T-cell (primary cell): ENCODE data around the gene LLGL1. TPM values are rescaled to one million over a fixed set of nuclear protein-coding genes. Genes with fewer than 3 reads are reported as not detected.

ENCODE experiments used
- ATAC-seq, 4 experiments: fragments of 200-7000 bp in 3 of 4; fragments of 150-1000 bp in 1 of 4; cut with Tn5 transposase; replicated peaks in 1 of 4; 1 replicate in 3 of 4; 2 replicates in 1 of 4; pipeline ENCODE4 v1.10.0; 2021; ENCODE audit warnings: moderate library complexity in 3 of 4, mild to moderate bottlenecking in 2 of 4, moderate number of reproducible peaks in 1 of 4
- CTCF ChIA-PET, 2 donors: fragments of 300-600 bp; sonication (Branson Sonifier 250); formaldehyde crosslinking; loops; one replicate each; lab custom pipeline; 2022; ENCODE audit warnings: antibody characterized with exemption in 2 of 2; lab: Charles Lee
- POLR2A ChIA-PET, 2 donors: fragments of 300-600 bp; sonication (Branson Sonifier 250); formaldehyde crosslinking; loops; one replicate each; lab custom pipeline; 2022; ENCODE audit warnings: antibody characterized with exemption in 2 of 2; lab: Charles Lee
- DNase-seq, 35 experiments: peaks; one replicate each; pipeline versions ENCODE4 v3.0.0 to v3.0.0-alpha.2; 2013 to 2023
- H3K27ac ChIP-seq: one replicate; pipeline ENCODE4 v1.5.1; 2013; ENCODE audit warnings: low read length
- H3K27me3 ChIP-seq, 2 experiments: replicated peaks in 1 of 2; 1 replicate in 1 of 2; 2 replicates in 1 of 2; pipeline versions ENCODE4 v1.6.1 to v1.7.0; 2013; ENCODE audit warnings: low read length in 1 of 2, mixed read lengths in 1 of 2; ENCODE audit not compliant: control insufficient read depth in 2 of 2, insufficient read depth in 2 of 2; ENCODE audit errors: extremely low read depth in 1 of 2
- H3K36me3 ChIP-seq, 2 donors: 1 replicate in 1 of 2; 2 replicates in 1 of 2; pipeline versions ENCODE4 v1.6.1 to v1.7.0; 2013; ENCODE audit warnings: low read length in 1 of 2; ENCODE audit not compliant: control insufficient read depth in 2 of 2, insufficient read depth in 1 of 2; ENCODE audit errors: extremely low read depth in 1 of 2
- H3K4me1 ChIP-seq, 2 experiments: 1 replicate in 1 of 2; 2 replicates in 1 of 2; pipeline versions ENCODE4 v1.6.1 to v1.7.0; 2013; ENCODE audit warnings: low read length in 2 of 2, mixed read lengths in 1 of 2; ENCODE audit not compliant: insufficient read depth in 2 of 2, control insufficient read depth in 1 of 2; ENCODE audit errors: extremely low read depth in 1 of 2
- H3K4me3 ChIP-seq, 2 donors: 1 replicate in 1 of 2; 2 replicates in 1 of 2; pipeline versions ENCODE4 v1.5.1 to v1.7.0; 2013; ENCODE audit warnings: mild to moderate bottlenecking in 2 of 2, low read length in 1 of 2, moderate library complexity in 1 of 2; ENCODE audit not compliant: control insufficient read depth in 1 of 2; ENCODE audit errors: extremely low read depth in 1 of 2
- H3K9me3 ChIP-seq: 2 replicates; pipeline ENCODE4 v1.7.0; 2013
- H3K27ac Mint-ChIP-seq, 2 donors: one replicate each; pipeline ENCODE4 v1.8.0; 2020 to 2021; ENCODE audit warnings: mild to moderate bottlenecking in 2 of 2, mixed read lengths in 2 of 2
- H3K27me3 Mint-ChIP-seq, 2 donors: one replicate each; pipeline ENCODE4 v1.8.0; 2021 to 2022; ENCODE audit warnings: mixed read lengths in 2 of 2
- H3K36me3 Mint-ChIP-seq: one replicate; pipeline ENCODE4 v1.8.0; 2021; ENCODE audit warnings: mixed read lengths
- H3K4me1 Mint-ChIP-seq, 3 donors: one replicate each; pipeline ENCODE4 v1.8.0; 2020 to 2022; ENCODE audit warnings: mixed read lengths in 3 of 3, mild to moderate bottlenecking in 1 of 3
- H3K4me3 Mint-ChIP-seq, 3 donors: one replicate each; pipeline ENCODE4 v1.8.0; 2020 to 2022; ENCODE audit warnings: mild to moderate bottlenecking in 3 of 3, mixed read lengths in 3 of 3, moderate library complexity in 3 of 3
- H3K9me3 Mint-ChIP-seq, 3 donors: one replicate each; pipeline ENCODE4 v1.8.0; 2020 to 2022; ENCODE audit warnings: mixed read lengths in 3 of 3
- WGBS: methylation state at CpG from one replicate; pipeline ENCODE4 v1.1.5; 2013; ENCODE audit warnings: missing lambda C conversion rate; ENCODE audit not compliant: insufficient coverage; 5-methylcytosine and 5-hydroxymethylcytosine counted together
- total RNA-seq, 35 experiments: library from RNA in 6 of 35; stranded (reverse) in 6 of 35; fragments of 120-200 nt in 1 of 35; gene quantifications; one replicate each; pipeline versions ENCODE4 v1.2.1 to v1.2.4 and lab custom pipeline; 2013 to 2026

Gene LLGL1
- total RNA-seq, 5 donors from 2014 or later (not counting 1 experiment from before 2014, with no cell fraction given) = 13.1 to 24.3 (median 23.2) TPM

DNA sequence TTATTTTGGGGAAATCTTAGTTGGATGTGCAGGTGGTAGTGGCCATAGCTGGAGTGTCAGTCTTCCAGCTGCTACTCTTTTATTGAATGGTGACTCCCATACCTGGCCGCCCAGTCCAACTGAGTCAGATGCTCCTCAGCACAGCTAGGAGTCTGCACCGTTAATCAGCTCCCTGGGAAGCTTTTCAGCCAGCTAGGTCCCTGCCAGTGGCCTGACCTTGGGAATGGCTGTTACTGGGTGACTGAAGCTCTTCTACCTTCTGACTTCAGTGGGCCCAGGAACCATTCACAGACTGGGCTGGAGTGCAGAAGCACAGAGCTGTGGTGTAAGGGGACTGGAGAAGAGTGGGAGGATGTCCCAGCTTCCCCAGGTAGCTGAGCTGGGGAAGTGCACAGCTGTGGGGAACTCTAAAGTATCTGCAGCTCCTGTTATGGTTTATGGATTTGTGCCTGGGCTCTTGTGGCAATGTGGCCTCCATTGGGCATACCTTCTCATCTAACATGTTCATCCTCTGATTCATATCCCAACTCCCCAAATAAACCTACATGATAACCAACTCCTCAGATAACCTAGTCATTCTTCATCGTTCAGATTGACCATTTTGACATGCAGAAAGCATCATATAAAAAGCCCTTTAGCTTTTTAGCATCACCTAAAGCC lies 27.8 kb upstream of the LLGL1 start:
- no peak overlapping the region for H3K4me3 Mint-ChIP-seq

DNA sequence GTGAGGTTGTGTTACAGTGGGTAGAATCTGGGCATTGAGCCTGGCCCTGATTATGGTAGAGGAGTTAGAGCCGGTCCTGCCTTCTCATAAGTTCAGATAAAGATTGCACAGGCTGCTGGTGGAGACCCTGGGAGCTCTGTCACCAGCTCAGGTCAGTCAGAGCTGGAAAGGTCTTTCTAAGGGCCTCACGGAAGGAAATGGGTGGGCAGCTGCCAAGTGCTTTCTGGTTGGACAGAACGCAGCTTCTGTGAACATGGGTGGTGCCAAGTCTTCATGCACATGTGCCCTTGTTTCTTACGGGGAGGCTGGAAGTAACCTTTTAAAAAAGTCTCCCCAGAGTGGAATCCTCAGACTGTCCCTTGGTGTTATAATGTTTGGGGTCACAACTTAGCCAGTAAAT lies 26.9 kb upstream of the LLGL1 start:
- no peak overlapping the region for H3K4me3 ChIP-seq
- peaks cover 12 to 67% of the 10 kb centered on the region in 2 donors for H3K36me3 ChIP-seq
- H3K4me1 Mint-ChIP-seq = peaks cover 68 to 74% (median 74%) of the 10 kb centered on the region in 3 donors
- ATAC-seq (no peak), DNase-seq (no peak)
- H3K9me3 Mint-ChIP-seq = no peaks in the 10 kb centered on the region
- POLR2A ChIA-PET = interaction anchor here (0.6 to 0.7 kb wide), 2 partner anchors 14 to 133 kb away, joined by 3 read pairs; no protein-coding TSS in a partner anchor
- 85% methylated on average over 4 of the region's 4 CpGs for WGBS
- H3K4me1 ChIP-seq = peaks cover 0 to 29% of the 10 kb centered on the region in 2 experiments
- H3K9me3 ChIP-seq = no peaks in the 10 kb centered on the region
- CTCF ChIA-PET = no interaction called here
- H3K27me3 ChIP-seq = no peaks in the 10 kb centered on the region
- no peak overlapping the region for H3K27ac ChIP-seq
- H3K27ac Mint-ChIP-seq = peak overlapping the region in 1 of 2 donors; percentile 25
- H3K4me3 Mint-ChIP-seq = no peak overlapping the region
- H3K27me3 Mint-ChIP-seq = no peaks in the 10 kb centered on the region
- H3K36me3 Mint-ChIP-seq = peaks cover 42% of the 10 kb centered on the region

More for the DNA sequence above, 27.8 kb upstream of the LLGL1 start:
- H3K9me3 Mint-ChIP-seq = no peaks in the 10 kb centered on the region
- DNase-seq = no peak
- 79% methylated on average over 2 of the region's 3 CpGs for WGBS
- ChIA-PET CTCF (no interaction called here), POLR2A (interaction anchor here in 1 of 2 donors (0.6 kb wide), 2 partner anchors 14 to 1072 kb away, joined by 3 read pairs; partner anchors contain the start of gene ALKBH5)
- H3K27me3 Mint-ChIP-seq = no peaks in the 10 kb centered on the region
- peaks cover 0 to 33% of the 10 kb centered on the region in 2 experiments for H3K4me1 ChIP-seq
- no peaks in the 10 kb centered on the region for H3K9me3 ChIP-seq
- H3K4me1 Mint-ChIP-seq = peaks cover 71 to 77% (median 71%) of the 10 kb centered on the region in 3 donors
- H3K27me3 ChIP-seq = no peaks in the 10 kb centered on the region
- H3K27ac ChIP-seq = no peak overlapping the region
- no peak for ATAC-seq
- peaks cover 12 to 65% of the 10 kb centered on the region in 2 donors for H3K36me3 ChIP-seq
- peaks cover 39% of the 10 kb centered on the region for H3K36me3 Mint-ChIP-seq
- H3K27ac Mint-ChIP-seq = no peak overlapping the region
- no peak overlapping the region for H3K4me3 ChIP-seq

DNA sequence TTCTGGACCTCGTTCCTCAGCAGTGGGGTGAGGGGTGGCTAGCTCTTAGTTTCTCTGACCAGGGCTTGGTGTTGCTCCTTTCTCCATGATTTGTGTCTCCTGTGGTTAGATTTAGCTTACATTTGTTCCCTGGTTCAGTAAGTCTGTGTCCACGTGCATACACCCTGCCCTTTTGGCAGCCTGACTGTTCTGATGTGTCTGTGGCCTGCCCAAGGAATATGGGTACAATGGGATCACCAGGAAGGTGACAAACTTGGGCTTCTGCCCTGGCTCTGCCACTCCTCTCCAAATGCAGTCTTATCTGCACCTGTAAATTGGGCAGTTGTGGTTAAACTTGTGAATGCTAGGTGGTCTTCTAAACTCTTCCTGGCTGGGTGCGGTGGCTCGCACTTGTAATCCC lies 24.3 kb upstream of the LLGL1 start:
- Mint-ChIP-seq H3K27me3 (no peaks in the 10 kb centered on the region), H3K4me1 (peaks cover 46 to 59% (median 52%) of the 10 kb centered on the region in 3 donors)
- CTCF ChIA-PET = interaction anchor here in 1 of 2 donors (0.5 to 1.3 kb wide), 2 partner anchors 15 to 18 kb away, joined by 3 to 9 read pairs; no protein-coding TSS in a partner anchor

DNA sequence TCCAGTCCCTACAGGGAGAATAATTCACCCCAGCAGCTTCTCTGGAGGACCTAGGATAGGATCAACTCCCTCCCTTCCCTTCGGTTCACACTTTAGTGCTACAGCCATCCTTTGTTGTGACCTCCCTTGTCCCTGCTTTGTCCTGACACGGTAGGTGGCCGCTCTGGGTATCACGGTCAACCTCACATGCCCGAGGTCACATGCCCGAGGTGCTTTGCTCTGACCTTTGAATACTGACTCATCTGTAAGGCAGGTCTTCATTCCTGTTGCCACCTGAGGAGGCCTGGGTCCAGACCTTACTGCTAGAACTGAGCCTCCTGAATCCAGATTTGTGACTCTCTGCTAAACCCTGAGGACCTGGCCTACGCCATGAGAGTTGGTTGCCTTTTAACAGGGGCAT lies 22.1 kb upstream of the LLGL1 start:
- CTCF ChIA-PET = interaction anchor here in 1 of 2 donors (0.7 kb wide), 1 partner anchor 9 kb away, joined by 4 read pairs; no protein-coding TSS in a partner anchor
- WGBS = 94% methylated on average over 7 of the region's 7 CpGs
- Histone ChIP-seq H3K9me3 (no peaks in the 10 kb centered on the region), H3K4me3 (no peak overlapping the region), H3K36me3 (peaks cover 11 to 74% of the 10 kb centered on the region in 2 donors), H3K27me3 (no peaks in the 10 kb centered on the region), H3K27ac (no peak overlapping the region), H3K4me1 (peaks cover 0 to 24% of the 10 kb centered on the region in 2 experiments)
- Mint-ChIP-seq H3K4me3 (no peak overlapping the region), H3K4me1 (peaks cover 27 to 41% (median 32%) of the 10 kb centered on the region in 3 donors), H3K27me3 (no peaks in the 10 kb centered on the region), H3K36me3 (peaks cover 33% of the 10 kb centered on the region), H3K9me3 (no peaks in the 10 kb centered on the region), H3K27ac (no peak overlapping the region)
- DNase-seq (no peak), ATAC-seq (no peak)
- POLR2A ChIA-PET = no interaction called here

More for the DNA sequence above, 24.3 kb upstream of the LLGL1 start:
- WGBS = 100% methylated on average over 1 of the region's 4 CpGs
- no peak overlapping the region for H3K27ac ChIP-seq
- H3K27me3 ChIP-seq = no peaks in the 10 kb centered on the region
- peaks cover 9 to 74% of the 10 kb centered on the region in 2 donors for H3K36me3 ChIP-seq
- Mint-ChIP-seq H3K9me3 (no peaks in the 10 kb centered on the region), H3K36me3 (peaks cover 31% of the 10 kb centered on the region), H3K4me3 (no peak overlapping the region), H3K27ac (no peak overlapping the region)
- no peak for ATAC-seq
- H3K4me1 ChIP-seq = peaks cover 0 to 35% of the 10 kb centered on the region in 2 experiments
- no peaks in the 10 kb centered on the region for H3K9me3 ChIP-seq
- DNase-seq = no peak
- no peak overlapping the region for H3K4me3 ChIP-seq
- POLR2A ChIA-PET = no interaction called here

- H3K27ac ChIP-seq = no peak overlapping the region
- ATAC-seq (no peak), DNase-seq (no peak)
- 100% methylated on average over 2 of the region's 2 CpGs for WGBS
- peaks cover 6 to 15% (median 8%) of the 10 kb centered on the region in 3 donors for H3K4me1 Mint-ChIP-seq
- H3K4me3 ChIP-seq = no peak overlapping the region
- peaks cover 21 to 80% of the 10 kb centered on the region in 2 donors for H3K36me3 ChIP-seq
- H3K27me3 ChIP-seq = no peaks in the 10 kb centered on the region
- H3K9me3 Mint-ChIP-seq = no peaks in the 10 kb centered on the region
- CTCF ChIA-PET = no interaction called here
- peak overlapping the region in 1 of 2 donors; percentile 61 for H3K27ac Mint-ChIP-seq
- POLR2A ChIA-PET = no interaction called here
- H3K4me3 Mint-ChIP-seq = no peak overlapping the region
- peaks cover 0 to 6% of the 10 kb centered on the region in 2 experiments for H3K4me1 ChIP-seq
- no peaks in the 10 kb centered on the region for H3K9me3 ChIP-seq
- H3K36me3 Mint-ChIP-seq = peaks cover 36% of the 10 kb centered on the region
- H3K27me3 Mint-ChIP-seq = no peaks in the 10 kb centered on the region
Observed at GRCh38 chr17:18205861-18206260, 19.6 kb upstream of the LLGL1 start.

DNA sequence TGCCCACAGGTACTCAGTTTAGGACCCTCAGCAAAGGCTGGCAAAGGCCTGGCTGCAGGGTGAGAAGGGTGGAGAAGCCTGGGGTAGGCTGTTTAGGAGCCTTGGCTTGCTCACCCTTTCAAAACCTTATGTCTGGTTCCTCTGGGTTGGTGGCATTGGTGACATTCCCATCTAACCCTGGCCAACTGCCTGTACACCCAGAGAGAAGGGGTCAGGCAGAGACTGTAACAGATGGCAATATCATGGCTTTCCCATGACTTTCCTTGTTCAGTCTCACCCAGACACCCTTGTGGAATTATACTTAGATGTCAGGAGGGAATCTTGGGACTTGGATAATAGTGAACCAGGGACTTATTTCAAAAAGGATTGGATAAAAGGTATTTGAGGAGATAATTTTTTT lies 18.5 kb upstream of the LLGL1 start:
- no peak overlapping the region for H3K27ac ChIP-seq
- CTCF ChIA-PET = no interaction called here
- Mint-ChIP-seq H3K36me3 (peaks cover 33% of the 10 kb centered on the region), H3K4me3 (no peak overlapping the region), H3K4me1 (peaks cover 0 to 4% (median 4%) of the 10 kb centered on the region in 3 donors), H3K27ac (no peak overlapping the region), H3K9me3 (no peaks in the 10 kb centered on the region), H3K27me3 (no peaks in the 10 kb centered on the region)
- no peak for DNase-seq
- POLR2A ChIA-PET = interaction anchor here in 1 of 2 donors (1.0 kb wide), 1 partner anchor 9 kb away, joined by 3 read pairs; no protein-coding TSS in a partner anchor
- no peak overlapping the region for H3K4me3 ChIP-seq
- H3K9me3 ChIP-seq = no peaks in the 10 kb centered on the region
- peaks cover 21 to 81% of the 10 kb centered on the region in 2 donors for H3K36me3 ChIP-seq
- no peaks in the 10 kb centered on the region for H3K27me3 ChIP-seq
- peaks cover 0 to 6% of the 10 kb centered on the region in 2 experiments for H3K4me1 ChIP-seq
- no peak for ATAC-seq
